ENCODE results near the gene USP31.

DNA sequence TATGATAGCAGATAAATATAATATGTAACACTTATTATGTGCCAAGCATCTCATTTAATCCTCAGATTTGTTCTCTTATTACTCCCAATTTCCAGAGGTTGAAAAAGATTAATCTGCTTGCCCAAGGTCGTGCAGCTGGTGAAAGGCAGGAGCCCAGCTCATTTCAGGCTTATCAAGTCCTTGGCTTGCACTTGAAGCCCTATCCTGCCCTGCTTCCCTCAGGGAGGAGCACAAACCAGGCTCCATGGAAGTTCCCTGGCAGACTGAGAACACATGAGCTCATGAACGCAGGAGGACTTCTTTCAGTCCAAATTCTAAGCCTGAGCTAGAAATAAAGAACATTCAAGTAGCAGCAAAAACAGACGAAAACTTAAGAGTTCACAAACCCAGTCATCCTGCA, 74.8 kb downstream of the USP31 start:
- TF ChIP-seq, protein P1, sequence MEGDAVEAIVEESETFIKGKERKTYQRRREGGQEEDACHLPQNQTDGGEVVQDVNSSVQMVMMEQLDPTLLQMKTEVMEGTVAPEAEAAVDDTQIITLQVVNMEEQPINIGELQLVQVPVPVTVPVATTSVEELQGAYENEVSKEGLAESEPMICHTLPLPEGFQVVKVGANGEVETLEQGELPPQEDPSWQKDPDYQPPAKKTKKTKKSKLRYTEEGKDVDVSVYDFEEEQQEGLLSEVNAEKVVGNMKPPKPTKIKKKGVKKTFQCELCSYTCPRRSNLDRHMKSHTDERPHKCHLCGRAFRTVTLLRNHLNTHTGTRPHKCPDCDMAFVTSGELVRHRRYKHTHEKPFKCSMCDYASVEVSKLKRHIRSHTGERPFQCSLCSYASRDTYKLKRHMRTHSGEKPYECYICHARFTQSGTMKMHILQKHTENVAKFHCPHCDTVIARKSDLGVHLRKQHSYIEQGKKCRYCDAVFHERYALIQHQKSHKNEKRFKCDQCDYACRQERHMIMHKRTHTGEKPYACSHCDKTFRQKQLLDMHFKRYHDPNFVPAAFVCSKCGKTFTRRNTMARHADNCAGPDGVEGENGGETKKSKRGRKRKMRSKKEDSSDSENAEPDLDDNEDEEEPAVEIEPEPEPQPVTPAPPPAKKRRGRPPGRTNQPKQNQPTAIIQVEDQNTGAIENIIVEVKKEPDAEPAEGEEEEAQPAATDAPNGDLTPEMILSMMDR (IDR thresholded peaks at IDR 0.05), result no peak
- TF ChIP-seq POLR2A (IDR thresholded peaks at IDR 0.05), result no peak

Data from thyroid gland (tissue), 4 donors.